ENCODE results near the gene DNAH11.
"Not testable (repeated sequence)": the region's sequence is repeated elsewhere in the genome, so short reads cannot be mapped to it uniquely, and the experiment has no call there.

Gene DNAH11

DNA sequence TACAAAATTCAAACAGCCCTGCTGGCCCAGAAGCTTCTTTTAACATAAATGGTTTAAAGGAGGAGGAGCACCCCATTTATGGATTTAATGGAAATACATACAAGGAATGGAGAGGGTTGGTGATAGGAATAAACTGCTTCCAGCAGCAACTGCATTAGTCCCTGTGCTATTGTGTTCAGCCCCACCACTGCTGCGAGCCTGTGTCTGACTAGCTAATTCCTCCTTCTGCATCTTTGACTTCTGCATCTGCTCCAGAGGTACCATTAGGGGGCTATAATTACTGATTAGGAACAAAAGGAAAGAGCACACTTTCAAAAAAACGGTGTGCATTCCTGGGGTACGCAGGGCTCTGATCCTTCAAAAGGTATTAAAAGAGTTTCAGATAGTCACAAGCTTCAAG lies 378.1 kb downstream of the DNAH11 start:
- Histone ChIP-seq H3K27me3 (ENCODE audit: insufficient read depth, low read length) (no peaks in the 10 kb centered on the region), H3K4me3 (ENCODE audit: low read length) (no peak overlapping the region), H3K36me3 (ENCODE audit: insufficient read depth, low read depth, low read length) (peaks cover 7% of the 10 kb centered on the region), H3K27ac (ENCODE audit: low read length) (no peak overlapping the region), H3K9me3 (ENCODE audit: insufficient read depth, low read depth, low read length) (no peaks in the 10 kb centered on the region), H3K9ac (ENCODE audit: low read depth, low read length) (no peak overlapping the region), H3K4me1 (ENCODE audit: insufficient read depth, low read length) (peaks cover 40% of the 10 kb centered on the region)

DNA sequence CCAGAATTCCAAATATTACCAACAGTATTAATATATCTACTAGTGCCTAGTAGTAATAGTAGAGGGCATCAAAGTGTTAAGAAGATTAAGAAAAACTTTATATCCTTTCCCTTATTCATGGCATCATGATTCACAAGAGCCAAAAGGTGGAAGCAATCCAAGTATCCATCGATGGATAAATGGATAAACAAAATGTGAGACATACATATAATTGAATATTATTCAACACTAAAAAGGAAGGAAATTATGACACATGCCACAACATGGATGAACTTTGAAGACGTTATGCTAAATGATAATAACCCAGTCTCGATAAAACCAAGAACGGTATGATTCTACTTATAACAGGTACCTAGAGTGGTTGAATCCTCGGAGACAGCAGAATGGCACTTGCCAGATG lies 379.8 kb downstream of the DNAH11 start:
- H3K4me1 ChIP-seq (ENCODE audit: insufficient read depth, low read length) = peaks cover 40% of the 10 kb centered on the region
- no peak overlapping the region for H3K4me3 ChIP-seq (ENCODE audit: low read length)
- no peaks in the 10 kb centered on the region for H3K36me3 ChIP-seq (ENCODE audit: insufficient read depth, low read depth, low read length)
- H3K9me3 ChIP-seq (ENCODE audit: insufficient read depth, low read depth, low read length) = no peaks in the 10 kb centered on the region
- no peak overlapping the region for H3K9ac ChIP-seq (ENCODE audit: low read depth, low read length)
- H3K27me3 ChIP-seq (ENCODE audit: insufficient read depth, low read length) = no peaks in the 10 kb centered on the region
- H3K27ac ChIP-seq (ENCODE audit: low read length) = no peak overlapping the region

DNA sequence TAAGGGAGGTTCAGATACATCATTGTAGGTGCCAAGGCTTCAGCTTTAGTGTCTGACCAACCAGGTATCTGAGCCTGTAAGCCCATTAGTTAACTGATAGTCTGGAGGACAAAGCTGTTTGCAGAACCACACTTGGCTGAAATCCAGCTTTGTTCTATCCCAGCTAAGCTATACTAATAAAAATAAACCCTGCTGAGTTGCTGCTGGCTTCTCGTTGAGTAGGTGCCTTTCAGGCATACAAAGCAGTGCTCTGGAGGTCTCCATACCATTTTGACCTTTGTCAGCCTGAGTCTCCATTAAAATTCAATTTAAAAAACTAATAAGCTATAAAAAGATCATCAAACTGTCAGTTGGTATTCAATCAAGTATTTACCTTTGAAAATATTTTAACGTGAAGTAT lies 380.8 kb downstream of the DNAH11 start:
- H3K36me3 ChIP-seq (ENCODE audit: insufficient read depth, low read depth, low read length) = no peaks in the 10 kb centered on the region
- peaks cover 40% of the 10 kb centered on the region for H3K4me1 ChIP-seq (ENCODE audit: insufficient read depth, low read length)
- H3K9ac ChIP-seq (ENCODE audit: low read depth, low read length) = no peak overlapping the region
- H3K27me3 ChIP-seq (ENCODE audit: insufficient read depth, low read length) = no peaks in the 10 kb centered on the region
- no peak overlapping the region for H3K27ac ChIP-seq (ENCODE audit: low read length)
- no peak overlapping the region for H3K4me3 ChIP-seq (ENCODE audit: low read length)
- H3K9me3 ChIP-seq (ENCODE audit: insufficient read depth, low read depth, low read length) = no peaks in the 10 kb centered on the region

GRCh38 chr7:21926448-21926847 lies 383.6 kb downstream of the DNAH11 start:
- H3K27me3 ChIP-seq (ENCODE audit: insufficient read depth, low read length) = no peaks in the 10 kb centered on the region

DNA sequence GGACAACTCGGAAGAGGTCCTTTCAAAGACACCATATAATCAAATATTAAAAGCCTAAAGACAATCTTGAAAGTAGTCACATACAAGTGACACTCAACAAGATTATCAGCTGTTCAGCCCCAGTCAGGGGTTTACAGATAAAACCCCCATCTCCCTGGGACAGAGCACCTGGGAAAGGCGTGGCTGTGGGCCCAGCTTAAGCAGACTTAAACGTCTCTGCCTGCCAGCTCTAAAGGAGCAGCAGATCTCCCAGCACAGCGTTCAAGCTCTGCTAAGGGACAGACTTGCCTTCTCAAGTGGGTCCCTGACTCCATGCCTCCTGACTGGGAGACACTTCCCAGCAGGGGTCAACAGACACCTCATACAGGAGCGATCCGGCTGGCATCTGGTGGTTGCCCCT lies 384.9 kb downstream of the DNAH11 start:
- Histone ChIP-seq H3K9ac (ENCODE audit: low read depth, low read length) (no peak overlapping the region), H3K9me3 (ENCODE audit: insufficient read depth, low read depth, low read length) (no peaks in the 10 kb centered on the region)

More at GRCh38 chr7:21926448-21926847, 383.6 kb downstream of the DNAH11 start:
- Histone ChIP-seq H3K36me3 (ENCODE audit: insufficient read depth, low read depth, low read length) (no peaks in the 10 kb centered on the region), H3K9me3 (ENCODE audit: insufficient read depth, low read depth, low read length) (no peaks in the 10 kb centered on the region), H3K4me3 (ENCODE audit: low read length) (no peak overlapping the region), H3K4me1 (ENCODE audit: insufficient read depth, low read length) (peaks cover 29% of the 10 kb centered on the region), H3K27ac (ENCODE audit: low read length) (no peak overlapping the region), H3K9ac (ENCODE audit: low read depth, low read length) (no peak overlapping the region)

GRCh38 chr7:21933293-21933692 lies 390.5 kb downstream of the DNAH11 start:
- not testable (repeated sequence) for H3K36me3 ChIP-seq (ENCODE audit: insufficient read depth, low read depth, low read length); H3K9me3 ChIP-seq (ENCODE audit: insufficient read depth, low read depth, low read length)

More for the DNA sequence above, 384.9 kb downstream of the DNAH11 start:
- H3K27me3 ChIP-seq (ENCODE audit: insufficient read depth, low read length) = no peaks in the 10 kb centered on the region
- H3K27ac ChIP-seq (ENCODE audit: low read length) = no peak overlapping the region
- peaks cover 19% of the 10 kb centered on the region for H3K4me1 ChIP-seq (ENCODE audit: insufficient read depth, low read length)
- H3K4me3 ChIP-seq (ENCODE audit: low read length) = no peak overlapping the region
- H3K36me3 ChIP-seq (ENCODE audit: insufficient read depth, low read depth, low read length) = no peaks in the 10 kb centered on the region

GRCh38 chr7:21934808-21935207 lies 392.0 kb downstream of the DNAH11 start:
- no peak overlapping the region for H3K9ac ChIP-seq (ENCODE audit: low read depth, low read length)
- H3K27me3 ChIP-seq (ENCODE audit: insufficient read depth, low read length) = no peaks in the 10 kb centered on the region
- no peaks in the 10 kb centered on the region for H3K9me3 ChIP-seq (ENCODE audit: insufficient read depth, low read depth, low read length)
- H3K27ac ChIP-seq (ENCODE audit: low read length) = no peak overlapping the region
- peaks cover 23% of the 10 kb centered on the region for H3K36me3 ChIP-seq (ENCODE audit: insufficient read depth, low read depth, low read length)
- no peak overlapping the region for H3K4me3 ChIP-seq (ENCODE audit: low read length)
- H3K4me1 ChIP-seq (ENCODE audit: insufficient read depth, low read length) = peaks cover 9% of the 10 kb centered on the region; the same call in 1 of the 2 replicates

More at GRCh38 chr7:21933293-21933692, 390.5 kb downstream of the DNAH11 start:
- H3K4me1 ChIP-seq (ENCODE audit: insufficient read depth, low read length); H3K4me3 ChIP-seq (ENCODE audit: low read length); H3K27ac ChIP-seq (ENCODE audit: low read length); H3K27me3 ChIP-seq (ENCODE audit: insufficient read depth, low read length); H3K9ac ChIP-seq (ENCODE audit: low read depth, low read length): not testable (repeated sequence)

DNA sequence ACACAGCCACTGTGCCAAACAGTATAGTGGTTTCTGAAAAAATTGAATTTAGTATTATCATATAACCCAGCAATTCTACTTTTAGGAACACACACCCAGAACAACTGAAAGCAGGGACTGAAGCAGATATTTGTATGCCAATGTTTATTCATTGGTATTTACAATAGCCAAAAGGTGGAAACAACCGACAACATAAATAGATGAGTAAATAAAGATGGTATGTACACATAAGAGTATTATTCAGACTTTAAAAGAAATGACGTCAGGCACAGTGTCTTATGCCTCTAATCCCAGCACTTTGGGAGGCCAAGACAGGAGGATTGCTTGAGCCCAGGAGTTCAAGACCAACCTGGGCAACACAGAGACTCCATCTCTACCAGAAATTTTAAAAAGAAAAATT lies 395.6 kb downstream of the DNAH11 start:
- Histone ChIP-seq H3K27ac (ENCODE audit: low read length) (no peak overlapping the region), H3K27me3 (ENCODE audit: insufficient read depth, low read length) (no peaks in the 10 kb centered on the region), H3K4me3 (ENCODE audit: low read length) (no peak overlapping the region), H3K9me3 (ENCODE audit: insufficient read depth, low read depth, low read length) (no peaks in the 10 kb centered on the region), H3K36me3 (ENCODE audit: insufficient read depth, low read depth, low read length) (peaks cover 35% of the 10 kb centered on the region), H3K4me1 (ENCODE audit: insufficient read depth, low read length) (peaks cover 36% of the 10 kb centered on the region), H3K9ac (ENCODE audit: low read depth, low read length) (no peak overlapping the region)

- Histone ChIP-seq H3K9me3 (ENCODE audit: insufficient read depth, low read depth, low read length) (no peaks in the 10 kb centered on the region), H3K4me3 (ENCODE audit: low read length) (peak overlapping the region; percentile 23; the same call in 1 of the 2 replicates), H3K27ac (ENCODE audit: low read length) (no peak overlapping the region), H3K4me1 (ENCODE audit: insufficient read depth, low read length) (peaks cover 41% of the 10 kb centered on the region), H3K36me3 (ENCODE audit: insufficient read depth, low read depth, low read length) (peaks cover 39% of the 10 kb centered on the region), H3K9ac (ENCODE audit: low read depth, low read length) (no peak overlapping the region), H3K27me3 (ENCODE audit: insufficient read depth, low read length) (no peaks in the 10 kb centered on the region)
Measured at GRCh38 chr7:21939136-21939857, 396.5 kb downstream of the DNAH11 start.

DNA sequence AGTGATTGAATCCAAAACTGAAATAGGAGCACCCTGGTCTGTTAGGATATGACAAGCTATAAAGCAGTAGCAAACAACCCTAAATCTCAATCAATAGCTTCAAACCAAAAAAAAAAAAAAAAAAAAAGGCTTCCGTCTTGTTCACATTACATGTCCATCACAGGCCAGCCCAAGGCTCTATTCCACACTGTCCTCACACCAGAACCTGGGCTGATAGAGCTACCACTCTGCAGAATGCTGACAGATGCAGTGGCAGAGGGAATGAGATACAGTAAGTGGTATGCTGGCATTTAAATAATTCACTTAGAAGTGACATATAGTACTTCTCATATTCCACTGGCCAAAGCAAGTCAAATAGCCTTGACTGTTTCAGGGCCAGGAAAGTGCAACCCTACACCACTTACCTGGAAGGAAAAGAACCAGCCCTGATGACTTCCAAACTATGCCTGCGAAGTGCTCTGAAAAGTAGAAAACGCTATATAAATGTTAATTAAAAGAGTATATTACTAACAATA lies 397.1 kb downstream of the DNAH11 start:
- Histone ChIP-seq H3K9me3 (ENCODE audit: insufficient read depth, low read depth, low read length) (no peaks in the 10 kb centered on the region), H3K4me1 (ENCODE audit: insufficient read depth, low read length) (peaks cover 41% of the 10 kb centered on the region), H3K36me3 (ENCODE audit: insufficient read depth, low read depth, low read length) (peaks cover 39% of the 10 kb centered on the region), H3K9ac (ENCODE audit: low read depth, low read length) (no peak overlapping the region), H3K27me3 (ENCODE audit: insufficient read depth, low read length) (no peaks in the 10 kb centered on the region), H3K4me3 (ENCODE audit: low read length) (peak overlapping the region; percentile 23; the same call in 1 of the 2 replicates), H3K27ac (ENCODE audit: low read length) (no peak overlapping the region)

GRCh38 chr7:21941611-21942141 lies 398.8 kb downstream of the DNAH11 start:
- H3K27ac ChIP-seq (ENCODE audit: low read length) = no peak overlapping the region

DNA sequence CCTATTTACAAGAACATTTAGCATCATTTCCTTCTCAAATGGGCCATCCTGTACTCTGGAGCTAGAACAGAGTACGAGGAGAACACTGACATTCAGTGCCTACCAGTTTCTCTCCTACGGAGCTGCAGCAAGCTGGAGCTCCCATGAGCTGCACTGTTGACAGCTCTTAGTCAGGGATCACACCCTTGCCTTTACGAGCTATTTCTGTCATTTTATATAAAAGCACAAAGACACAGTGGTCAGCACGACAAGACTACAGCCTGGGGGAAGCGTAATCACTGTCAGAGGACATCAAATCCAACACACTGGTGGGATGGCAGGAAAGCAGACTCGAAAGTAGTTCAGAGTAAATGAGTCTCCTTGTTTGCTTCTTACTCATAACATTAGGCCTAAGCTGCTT lies 400.1 kb downstream of the DNAH11 start:
- Histone ChIP-seq H3K9me3 (ENCODE audit: insufficient read depth, low read depth, low read length) (no peaks in the 10 kb centered on the region), H3K4me1 (ENCODE audit: insufficient read depth, low read length) (peaks cover 44% of the 10 kb centered on the region), H3K27ac (ENCODE audit: low read length) (no peak overlapping the region), H3K9ac (ENCODE audit: low read depth, low read length) (peak overlapping the region; percentile 39; the same call in 1 of the 2 replicates), H3K27me3 (ENCODE audit: insufficient read depth, low read length) (no peaks in the 10 kb centered on the region), H3K36me3 (ENCODE audit: insufficient read depth, low read depth, low read length) (peaks cover 33% of the 10 kb centered on the region), H3K4me3 (ENCODE audit: low read length) (peak overlapping the region; percentile 87)

More at GRCh38 chr7:21941611-21942141, 398.8 kb downstream of the DNAH11 start:
- H3K36me3 ChIP-seq (ENCODE audit: insufficient read depth, low read depth, low read length) = peaks cover 39% of the 10 kb centered on the region
- no peaks in the 10 kb centered on the region for H3K9me3 ChIP-seq (ENCODE audit: insufficient read depth, low read depth, low read length)
- no peak overlapping the region; the same call in 1 of the 2 replicates for H3K9ac ChIP-seq (ENCODE audit: low read depth, low read length)
- H3K4me1 ChIP-seq (ENCODE audit: insufficient read depth, low read length) = peaks cover 41% of the 10 kb centered on the region
- H3K27me3 ChIP-seq (ENCODE audit: insufficient read depth, low read length) = no peaks in the 10 kb centered on the region
- peak overlapping the region; percentile 40; the same call in 1 of the 2 replicates for H3K4me3 ChIP-seq (ENCODE audit: low read length)
